Measurements from ENCODE around the gene ELOVL2.
"Not testable (repeated sequence)": the region's sequence is repeated elsewhere in the genome, so short reads cannot be mapped to it uniquely, and the experiment has no call there.

Gene ELOVL2, protein sequence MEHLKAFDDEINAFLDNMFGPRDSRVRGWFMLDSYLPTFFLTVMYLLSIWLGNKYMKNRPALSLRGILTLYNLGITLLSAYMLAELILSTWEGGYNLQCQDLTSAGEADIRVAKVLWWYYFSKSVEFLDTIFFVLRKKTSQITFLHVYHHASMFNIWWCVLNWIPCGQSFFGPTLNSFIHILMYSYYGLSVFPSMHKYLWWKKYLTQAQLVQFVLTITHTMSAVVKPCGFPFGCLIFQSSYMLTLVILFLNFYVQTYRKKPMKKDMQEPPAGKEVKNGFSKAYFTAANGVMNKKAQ

DNA sequence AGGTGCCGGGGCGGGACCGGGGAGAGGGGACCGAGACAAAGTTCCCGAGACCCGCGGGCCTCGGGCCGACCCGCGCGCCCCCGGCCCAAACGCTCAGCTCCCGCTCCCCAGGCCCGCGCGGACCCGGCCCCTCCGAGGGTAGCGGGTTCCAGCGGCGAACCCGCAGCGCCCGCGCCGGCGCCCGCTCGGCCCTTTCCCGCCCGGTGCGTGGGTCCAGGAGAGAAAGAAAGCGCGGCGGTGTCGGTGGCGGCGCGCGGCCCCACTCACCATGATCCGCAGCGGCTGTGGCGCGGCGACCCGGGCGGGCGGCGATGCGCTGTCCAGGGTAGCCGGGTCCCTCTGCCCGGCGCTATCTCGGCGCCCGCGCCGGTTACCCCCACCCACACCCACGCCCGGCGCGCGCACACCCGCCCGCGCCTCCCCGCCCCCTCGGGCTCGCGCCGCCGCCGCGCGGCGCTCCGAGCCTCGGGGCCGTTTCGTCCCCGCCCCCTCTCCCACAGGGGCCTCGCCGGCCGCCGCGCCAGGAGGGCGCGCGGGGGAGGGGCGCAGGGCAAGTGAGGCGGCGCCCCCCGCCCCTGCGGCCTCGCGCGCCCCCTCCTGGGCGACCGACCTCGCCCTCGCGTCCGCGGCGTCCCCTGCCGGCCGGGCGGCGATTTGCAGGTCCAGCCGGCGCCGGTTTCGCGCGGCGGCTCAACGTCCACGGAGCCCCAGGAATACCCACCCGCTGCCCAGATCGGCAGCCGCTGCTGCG, at the start of gene ELOVL2:
ELOVL2 (minus strand) TSS at position 345 of the 751 bp plus-strand sequence; CDS start at position 270, 75 bp downstream.
- no peak within 1 kb of the TSS for H3K4me3 ChIP-seq (ENCODE audit: low read depth, low read length)
- peak; percentile 42 for DNase-seq (ENCODE audit: low read depth)
- TF ChIP-seq CTCF (IDR thresholded peaks at IDR 0.05; ENCODE audit: low read depth, low read length): peak; percentile 6
- TF ChIP-seq MYC (IDR thresholded peaks at IDR 0.05; ENCODE audit: low read depth, low read length): no peak
- TF ChIP-seq, protein P1, sequence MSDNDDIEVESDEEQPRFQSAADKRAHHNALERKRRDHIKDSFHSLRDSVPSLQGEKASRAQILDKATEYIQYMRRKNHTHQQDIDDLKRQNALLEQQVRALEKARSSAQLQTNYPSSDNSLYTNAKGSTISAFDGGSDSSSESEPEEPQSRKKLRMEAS (IDR thresholded peaks at IDR 0.05; ENCODE audit: low read depth, low read length): no peak

- TF ChIP-seq, protein P1 (IDR thresholded peaks at IDR 0.05; ENCODE audit: low read depth, low read length): no peak
- TF ChIP-seq CTCF (IDR thresholded peaks at IDR 0.05; ENCODE audit: low read depth, low read length): no peak
- TF ChIP-seq POLR2A (IDR thresholded peaks at IDR 0.05; ENCODE audit: extremely low read depth, insufficient read length): no peak
- no peak for TF ChIP-seq MYC (IDR thresholded peaks at IDR 0.05; ENCODE audit: low read depth, low read length)
Observed at GRCh38 chr6:11093376-11093625, 49.2 kb upstream of the ELOVL2 start.

DNA sequence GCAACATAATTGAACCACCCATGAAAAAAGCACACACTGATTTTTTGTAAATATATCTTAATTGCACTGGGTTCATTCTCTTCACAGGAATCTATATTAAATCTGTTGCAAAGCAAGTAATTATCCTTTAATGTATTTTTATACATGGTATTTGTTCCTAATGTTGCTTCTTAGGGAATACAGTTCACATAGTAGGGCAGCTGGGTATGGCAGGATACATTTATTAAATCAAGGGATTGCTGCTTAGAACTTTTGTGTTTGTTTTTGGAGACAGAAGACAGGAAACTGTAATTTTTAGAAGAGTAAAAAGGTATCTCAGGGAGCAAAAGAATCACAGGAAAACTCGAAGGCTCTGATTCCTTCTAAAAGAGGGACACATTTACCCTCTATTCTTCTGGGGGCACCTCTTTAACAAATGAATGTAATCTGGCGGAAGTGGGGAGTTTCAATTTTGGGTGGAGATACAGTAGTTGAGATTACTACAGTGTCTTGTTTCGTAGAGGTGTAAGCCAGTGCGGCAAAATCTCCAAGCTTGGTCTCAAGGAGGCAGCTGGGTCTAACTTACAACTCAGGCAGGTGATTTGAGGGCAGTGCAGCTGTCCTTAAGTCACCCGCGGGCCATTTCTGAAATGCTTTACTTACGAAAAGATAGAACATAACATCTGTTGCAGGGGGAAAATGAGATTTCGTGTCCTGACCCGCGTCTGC, 48.7 kb upstream of the ELOVL2 start:
- H3K4me3 ChIP-seq (ENCODE audit: low read depth, low read length): peak overlapping the region; percentile 89
- no peak for DNase-seq (ENCODE audit: low read depth)

More at GRCh38 chr6:11093376-11093625, 49.2 kb upstream of the ELOVL2 start:
- peak overlapping the region; percentile 89 for H3K4me3 ChIP-seq (ENCODE audit: low read depth, low read length)
- no peak for DNase-seq (ENCODE audit: low read depth)

GRCh38 chr6:11091141-11091540, 47.0 kb upstream of the ELOVL2 start:
- H3K4me3 ChIP-seq (ENCODE audit: low read depth, low read length); DNase-seq (ENCODE audit: low read depth): not testable (repeated sequence)

More for the DNA sequence above, 48.7 kb upstream of the ELOVL2 start:
- TF ChIP-seq MYC (IDR thresholded peaks at IDR 0.05; ENCODE audit: low read depth, low read length): no peak
- TF ChIP-seq, protein P1 (IDR thresholded peaks at IDR 0.05; ENCODE audit: low read depth, low read length): no peak
- TF ChIP-seq POLR2A (IDR thresholded peaks at IDR 0.05; ENCODE audit: extremely low read depth, insufficient read length): no peak
- no peak for TF ChIP-seq CTCF (IDR thresholded peaks at IDR 0.05; ENCODE audit: low read depth, low read length)

DNA sequence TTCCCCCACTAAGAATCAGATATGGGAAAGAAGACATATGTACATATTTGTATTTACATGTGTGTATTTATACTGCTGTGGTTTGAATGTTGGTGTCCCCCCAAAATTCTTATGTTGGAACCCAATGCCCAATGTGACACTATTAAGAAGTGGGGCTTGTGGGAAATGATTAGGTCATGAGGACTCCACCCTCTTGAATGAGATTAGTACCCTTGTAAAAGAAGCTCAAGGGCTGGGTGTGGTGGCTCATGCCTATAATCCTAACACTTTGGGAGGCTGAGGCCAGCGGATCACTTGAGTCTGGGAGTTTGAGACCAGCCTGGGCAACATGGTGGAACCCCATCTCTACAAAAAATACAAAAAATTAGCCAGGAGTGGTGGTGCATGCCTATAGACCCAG, 45.6 kb upstream of the ELOVL2 start:
- TF ChIP-seq POLR2A (IDR thresholded peaks at IDR 0.05; ENCODE audit: extremely low read depth, insufficient read length): no peak
- TF ChIP-seq CTCF (IDR thresholded peaks at IDR 0.05; ENCODE audit: low read depth, low read length): no peak
- TF ChIP-seq, protein P1 (IDR thresholded peaks at IDR 0.05; ENCODE audit: low read depth, low read length): no peak
- no peak for TF ChIP-seq MYC (IDR thresholded peaks at IDR 0.05; ENCODE audit: low read depth, low read length)
- no peak for DNase-seq (ENCODE audit: low read depth)
- H3K4me3 ChIP-seq (ENCODE audit: low read depth, low read length): no peak overlapping the region

GRCh38 chr6:11087141-11087812, 43.2 kb upstream of the ELOVL2 start:
- not testable (repeated sequence) for H3K4me3 ChIP-seq (ENCODE audit: low read depth, low read length); DNase-seq (ENCODE audit: low read depth)
